ENCODE measurements around the gene ARHGEF2. TPM values are rescaled to one million over a fixed set of nuclear protein-coding genes. Genes with fewer than 3 reads are reported as not detected.

ARHGEF2 gene
- total and polyA plus RNA-seq, 9 donors, result 36.3 to 221 (median 63.3) TPM

- no peaks in the 10 kb centered on the region for H3K36me3 ChIP-seq
- H3K4me1 ChIP-seq (ENCODE audit: insufficient read depth), result no peaks in the 10 kb centered on the region
- no peak overlapping the region for H3K27ac ChIP-seq
- TF ChIP-seq CTCF (IDR thresholded peaks at IDR 0.05) (no peak), POLR2A (IDR thresholded peaks at IDR 0.05) (no peak), EP300 (IDR thresholded peaks at IDR 0.05) (no peak)
- intact Hi-C loops (cut with DNase I), result no loop called here
- no peak for DNase-seq
- H3K9me3 ChIP-seq, result no peaks in the 10 kb centered on the region
- no peak overlapping the region for H3K4me3 ChIP-seq
- 52 to 64% (median 60%) methylated on average over 4 of the region's 4 CpGs for WGBS, 3 donors
- H3K27me3 ChIP-seq, result no peaks in the 10 kb centered on the region
Observed at GRCh38 chr1:155947292-155947691, 31.1 kb downstream of the ARHGEF2 start.

- intact Hi-C loops (cut with DNase I), result no loop called here
- no peak overlapping the region for H3K27ac ChIP-seq
- no peaks in the 10 kb centered on the region for H3K9me3 ChIP-seq
- DNase-seq, result no peak
- H3K36me3 ChIP-seq, result no peaks in the 10 kb centered on the region
- no peak overlapping the region for H3K4me3 ChIP-seq
- 66 to 69% (median 67%) methylated on average over 8 of the region's 8 CpGs for WGBS, 3 donors
- no peaks in the 10 kb centered on the region for H3K4me1 ChIP-seq (ENCODE audit: insufficient read depth)
- no peak for TF ChIP-seq POLR2A (IDR thresholded peaks at IDR 0.05)
- no peak for TF ChIP-seq EP300 (IDR thresholded peaks at IDR 0.05)
- TF ChIP-seq CTCF (IDR thresholded peaks at IDR 0.05), result no peak
- no peaks in the 10 kb centered on the region for H3K27me3 ChIP-seq
Observed at GRCh38 chr1:155946633-155947219, 31.6 kb downstream of the ARHGEF2 start.

GRCh38 chr1:155944444-155944799, 33.9 kb downstream of the ARHGEF2 start:
- Histone ChIP-seq H3K4me1 (ENCODE audit: insufficient read depth) (peaks cover 6% of the 10 kb centered on the region), H3K36me3 (no peaks in the 10 kb centered on the region), H3K27me3 (no peaks in the 10 kb centered on the region), H3K4me3 (no peak overlapping the region), H3K27ac (no peak overlapping the region), H3K9me3 (no peaks in the 10 kb centered on the region)
- no peak for DNase-seq
- intact Hi-C loops (cut with DNase I), result loop anchor here (5.0 kb wide), 2 partner anchors 33 to 48 kb away; partner anchors contain the start of gene ARHGEF2 (in 4 of the 4)
- WGBS, 3 donors, result 34 to 51% (median 41%) methylated on average over 6 of the region's 6 CpGs
- TF ChIP-seq EP300 (IDR thresholded peaks at IDR 0.05) (no peak), POLR2A (IDR thresholded peaks at IDR 0.05) (no peak), CTCF (IDR thresholded peaks at IDR 0.05) (no peak)

GRCh38 chr1:155942578-155943141, 35.7 kb downstream of the ARHGEF2 start:
- WGBS, 3 donors, result 82 to 86% (median 84%) methylated on average over 11 of the region's 11 CpGs
- TF ChIP-seq EP300 (IDR thresholded peaks at IDR 0.05), result no peak
- TF ChIP-seq POLR2A (IDR thresholded peaks at IDR 0.05), result no peak
- TF ChIP-seq CTCF (IDR thresholded peaks at IDR 0.05), result no peak
- Histone ChIP-seq H3K27ac (no peak overlapping the region), H3K9me3 (no peaks in the 10 kb centered on the region), H3K4me1 (ENCODE audit: insufficient read depth) (peaks cover 6% of the 10 kb centered on the region), H3K36me3 (no peaks in the 10 kb centered on the region), H3K27me3 (no peaks in the 10 kb centered on the region), H3K4me3 (no peak overlapping the region)
- no peak for DNase-seq
- intact Hi-C loops (cut with DNase I), result loop anchor here (5.0 kb wide), 2 partner anchors 35 to 50 kb away; partner anchors contain the start of gene ARHGEF2 (in 4 of the 4)

Data from ovary (tissue), 9 donors.